ENCODE measurements around the gene DES. TPM values are rescaled to one million over a fixed set of nuclear protein-coding genes. Genes with fewer than 3 reads are reported as not detected.
A peak's percentile ranks its signal among the peaks of the same experiment; 100 is the strongest.

Gene DES
- total RNA-seq, 2 donors from 2014 or later, result 12.7 to 23.1 TPM

DNA sequence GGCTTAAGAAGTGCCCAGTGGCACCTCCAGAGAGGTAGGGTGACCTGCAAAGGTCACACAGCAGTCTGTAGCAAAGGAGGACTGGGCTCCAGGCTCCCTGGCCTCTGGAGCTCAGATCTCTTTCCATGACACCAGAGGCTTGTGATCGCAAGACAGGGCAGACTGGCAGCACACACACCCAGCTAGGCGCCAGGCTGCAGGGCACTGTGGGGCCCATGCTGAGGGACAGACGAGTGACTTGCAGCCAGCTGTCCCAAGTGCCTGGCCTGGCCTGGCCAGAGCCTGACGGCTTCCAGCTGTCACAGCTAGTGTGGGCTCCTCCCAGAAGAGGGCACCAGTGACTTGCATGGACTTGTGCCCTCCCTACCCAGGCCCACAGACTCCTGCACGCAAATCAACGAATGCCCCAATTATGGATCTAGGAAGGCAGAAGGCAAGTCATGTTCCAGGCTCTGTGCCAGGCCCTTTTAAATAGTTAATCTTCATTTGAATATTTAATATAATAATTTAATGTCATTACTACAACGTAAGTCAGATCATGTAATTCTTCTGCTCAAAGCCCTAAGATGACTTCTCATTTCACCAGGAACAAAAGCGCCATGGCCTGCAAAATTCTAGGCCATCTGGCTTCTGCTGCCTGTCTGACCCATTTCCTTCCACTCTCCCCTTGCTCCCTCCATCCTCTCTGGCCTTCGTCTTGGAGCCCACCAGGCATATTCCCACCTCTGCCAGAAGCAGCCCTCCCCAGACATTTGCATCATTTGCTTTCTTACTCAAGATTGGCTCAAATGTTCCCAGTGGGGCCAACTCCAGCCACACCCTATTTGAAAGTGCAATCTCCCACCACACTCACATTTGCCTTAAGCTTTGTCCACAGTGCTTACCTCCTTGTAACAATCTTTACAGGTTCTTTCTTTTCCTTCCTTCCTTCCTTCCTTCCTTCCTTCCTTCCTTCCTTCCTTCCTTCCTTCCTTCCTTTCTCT, 12.7 kb downstream of the DES start:
- H3K9me3 ChIP-seq, result no peaks in the 10 kb centered on the region
- no peak for TF ChIP-seq POLR2A (IDR thresholded peaks at IDR 0.05)
- TF ChIP-seq, protein P1, sequence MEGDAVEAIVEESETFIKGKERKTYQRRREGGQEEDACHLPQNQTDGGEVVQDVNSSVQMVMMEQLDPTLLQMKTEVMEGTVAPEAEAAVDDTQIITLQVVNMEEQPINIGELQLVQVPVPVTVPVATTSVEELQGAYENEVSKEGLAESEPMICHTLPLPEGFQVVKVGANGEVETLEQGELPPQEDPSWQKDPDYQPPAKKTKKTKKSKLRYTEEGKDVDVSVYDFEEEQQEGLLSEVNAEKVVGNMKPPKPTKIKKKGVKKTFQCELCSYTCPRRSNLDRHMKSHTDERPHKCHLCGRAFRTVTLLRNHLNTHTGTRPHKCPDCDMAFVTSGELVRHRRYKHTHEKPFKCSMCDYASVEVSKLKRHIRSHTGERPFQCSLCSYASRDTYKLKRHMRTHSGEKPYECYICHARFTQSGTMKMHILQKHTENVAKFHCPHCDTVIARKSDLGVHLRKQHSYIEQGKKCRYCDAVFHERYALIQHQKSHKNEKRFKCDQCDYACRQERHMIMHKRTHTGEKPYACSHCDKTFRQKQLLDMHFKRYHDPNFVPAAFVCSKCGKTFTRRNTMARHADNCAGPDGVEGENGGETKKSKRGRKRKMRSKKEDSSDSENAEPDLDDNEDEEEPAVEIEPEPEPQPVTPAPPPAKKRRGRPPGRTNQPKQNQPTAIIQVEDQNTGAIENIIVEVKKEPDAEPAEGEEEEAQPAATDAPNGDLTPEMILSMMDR (IDR thresholded peaks at IDR 0.05), result peak in 1 of 7 experiments; percentile 6
- peaks cover 7 to 15% of the 10 kb centered on the region in 2 donors for H3K27me3 ChIP-seq
- no peaks in the 10 kb centered on the region for H3K36me3 ChIP-seq (replicated peaks in 1 of 2; ENCODE audit: insufficient read depth in 1 of 2, low read depth in 2 of 2)
- ATAC-seq (no peak), DNase-seq (no peak)
- H3K4me3 ChIP-seq, result no peak overlapping the region
- intact Hi-C loops (cut with DNase I), result no loop called here
- WGBS, 2 donors, result 52 to 68% methylated on average over 5 to 9 of the region's 9 CpGs
- H3K4me1 ChIP-seq, result peaks cover 8% of the 10 kb centered on the region
- no peak overlapping the region for H3K27ac ChIP-seq

DNA sequence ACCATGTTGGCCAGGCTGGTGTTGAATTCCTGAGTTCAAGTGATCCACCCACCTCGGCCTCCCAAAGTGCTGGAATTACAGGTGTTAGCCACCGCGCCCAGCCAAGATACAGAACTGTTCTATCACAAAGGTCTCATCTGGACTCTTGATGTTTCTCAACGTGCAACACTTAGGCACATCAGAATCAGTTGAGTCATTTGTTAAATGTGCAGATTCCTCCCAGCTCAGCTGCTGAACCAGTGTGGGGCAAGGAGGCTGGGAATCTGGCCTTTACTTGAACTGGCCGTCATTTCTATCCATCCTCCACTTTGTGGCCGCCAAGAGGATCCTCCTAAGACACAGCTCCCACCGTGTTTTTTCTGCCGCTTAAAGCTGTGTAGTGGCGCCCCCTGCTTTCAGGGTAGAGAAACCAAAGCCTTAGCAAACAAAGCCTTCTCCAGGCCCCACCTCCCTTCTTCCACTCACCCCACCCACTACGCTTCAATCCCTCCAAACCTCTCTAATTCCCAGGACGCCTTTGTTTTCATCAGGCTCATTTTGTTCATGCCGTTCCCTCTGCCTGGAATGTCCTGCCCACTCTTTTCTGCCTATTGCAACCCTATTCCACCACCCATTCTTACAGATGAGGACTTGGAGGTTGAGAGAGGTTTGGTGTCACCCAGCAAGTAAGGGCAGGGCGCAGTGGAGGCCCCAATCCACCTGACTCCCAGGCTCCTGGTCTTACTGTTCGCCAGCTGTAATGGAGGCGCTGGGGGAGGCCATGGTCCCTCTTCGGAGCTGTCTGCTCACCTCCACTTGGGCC, 15.7 kb downstream of the DES start:
- no peak for TF ChIP-seq POLR2A (IDR thresholded peaks at IDR 0.05)
- TF ChIP-seq, protein P1 (IDR thresholded peaks at IDR 0.05), result peak in 1 of 7 experiments; percentile 20
- intact Hi-C loops (cut with DNase I), result no loop called here
- H3K9me3 ChIP-seq, result no peaks in the 10 kb centered on the region
- no peak overlapping the region for H3K4me3 ChIP-seq
- DNase-seq, result no peak
- WGBS, 2 donors, result 82 to 83% methylated on average over 15 to 16 of the region's 16 CpGs
- H3K27ac ChIP-seq, result no peak overlapping the region
- no peak for ATAC-seq
- peaks cover 8% of the 10 kb centered on the region for H3K4me1 ChIP-seq
- peaks cover 7 to 15% of the 10 kb centered on the region in 2 donors for H3K27me3 ChIP-seq
- no peaks in the 10 kb centered on the region for H3K36me3 ChIP-seq (replicated peaks in 1 of 2; ENCODE audit: insufficient read depth in 1 of 2, low read depth in 2 of 2)

DNA sequence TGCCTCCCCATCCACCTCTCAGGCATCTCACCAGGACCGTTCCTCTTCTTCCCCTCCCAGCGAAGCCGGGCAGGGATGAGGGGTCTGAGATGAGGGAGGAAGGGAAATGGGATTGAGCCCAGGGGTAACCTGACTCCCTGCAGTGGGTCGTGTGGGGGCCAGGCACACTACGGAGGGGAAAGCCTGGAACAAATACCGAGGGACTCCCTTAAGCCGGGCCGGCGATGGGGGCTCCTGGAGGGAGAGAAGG, 16.2 kb downstream of the DES start:
- Histone ChIP-seq H3K36me3 (replicated peaks in 1 of 2; ENCODE audit: insufficient read depth in 1 of 2, low read depth in 2 of 2) (no peaks in the 10 kb centered on the region), H3K4me1 (peaks cover 8% of the 10 kb centered on the region), H3K4me3 (no peak overlapping the region), H3K9me3 (no peaks in the 10 kb centered on the region), H3K27ac (no peak overlapping the region), H3K27me3 (peaks cover 7 to 15% of the 10 kb centered on the region in 2 donors)
- intact Hi-C loops (cut with DNase I), result no loop called here
- ATAC-seq (no peak), DNase-seq (no peak)
- TF ChIP-seq, protein P1 (IDR thresholded peaks at IDR 0.05), result no peak
- TF ChIP-seq POLR2A (IDR thresholded peaks at IDR 0.05), result no peak
- WGBS, 2 donors, result 53 to 61% methylated on average over 8 to 9 of the region's 9 CpGs

DNA sequence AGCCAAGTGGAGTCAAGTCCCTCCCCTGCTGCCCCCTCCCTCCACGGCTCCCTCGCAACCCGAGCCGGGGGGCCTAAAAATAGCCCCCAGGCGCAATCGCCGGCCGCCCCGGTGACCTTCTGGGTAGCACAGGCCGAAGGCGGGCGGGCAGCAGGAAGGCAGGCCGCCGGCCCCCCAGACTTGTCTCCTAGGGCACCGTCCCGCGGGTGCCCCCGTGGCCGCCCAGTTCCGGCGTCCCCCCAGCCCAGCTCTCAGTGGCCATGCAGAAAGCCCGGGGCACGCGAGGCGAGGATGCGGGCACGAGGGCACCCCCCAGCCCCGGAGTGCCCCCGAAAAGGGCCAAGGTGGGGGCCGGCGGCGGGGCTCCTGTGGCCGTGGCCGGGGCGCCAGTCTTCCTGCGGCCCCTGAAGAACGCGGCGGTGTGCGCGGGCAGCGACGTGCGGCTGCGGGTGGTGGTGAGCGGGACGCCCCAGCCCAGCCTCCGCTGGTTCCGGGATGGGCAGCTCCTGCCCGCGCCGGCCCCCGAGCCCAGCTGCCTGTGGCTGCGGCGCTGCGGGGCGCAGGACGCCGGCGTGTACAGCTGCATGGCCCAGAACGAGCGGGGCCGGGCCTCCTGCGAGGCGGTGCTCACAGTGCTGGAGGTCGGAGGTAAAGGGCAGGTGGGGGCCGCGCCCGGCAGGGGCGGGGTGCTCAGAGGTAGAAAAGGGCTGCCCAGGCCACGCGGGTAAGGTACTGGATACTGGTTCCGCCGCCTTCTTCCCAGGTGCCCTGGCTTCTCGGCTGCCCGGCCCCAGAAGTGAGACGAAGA, 16.7 kb downstream of the DES start, which contains the start of gene SPEG:
Gene SPEG, plus strand, starts transcription at position 126 of the 808 bp plus-strand sequence. Its CDS starts 135 bp downstream, at position 261.
- TF ChIP-seq, protein P1 (IDR thresholded peaks at IDR 0.05), result no peak
- no peak for TF ChIP-seq POLR2A (IDR thresholded peaks at IDR 0.05)
- 11 to 37% methylated on average over 12 to 73 of the region's 77 CpGs for WGBS, 2 donors
- no peak for ATAC-seq
- no peaks in the 10 kb centered on the region for H3K9me3 ChIP-seq
- DNase-seq, result no peak
- peaks cover 8% of the 10 kb centered on the region for H3K4me1 ChIP-seq
- peaks cover 7 to 15% of the 10 kb centered on the region in 2 donors for H3K27me3 ChIP-seq
- intact Hi-C loops (cut with DNase I), result no loop called here
- H3K27ac ChIP-seq, result no peak within 1 kb of the TSS
- no peaks in the 10 kb centered on the region for H3K36me3 ChIP-seq (replicated peaks in 1 of 2; ENCODE audit: insufficient read depth in 1 of 2, low read depth in 2 of 2)
- H3K4me3 ChIP-seq, result no peak within 1 kb of the TSS

Measured in body of pancreas (tissue), 4 donors.